OCI-LY7 (cell line): ENCODE data around the gene PILRA.

Experiments used
- EZH2phosphoT487 ChIP-seq: fragments of 200-600 bp; sonication (generic); IDR thresholded peaks from 2 replicates; pipeline ENCODE4 v1.6.1; 2018; ENCODE audit warnings: low read depth, borderline replicate concordance, mild to moderate bottlenecking, mixed run types, antibody characterized with exemption, low read length, moderate library complexity, mixed read lengths
- TF ChIP-seq, protein P1 (sequence below): fragments of 200-600 bp; sonication (generic); conservative IDR thresholded peaks from 2 replicates; pipeline ENCODE4 v1.5.1; 2014; ENCODE audit warnings: mild to moderate bottlenecking, antibody characterized with exemption, low read length, moderate library complexity, mixed read lengths

DNA sequence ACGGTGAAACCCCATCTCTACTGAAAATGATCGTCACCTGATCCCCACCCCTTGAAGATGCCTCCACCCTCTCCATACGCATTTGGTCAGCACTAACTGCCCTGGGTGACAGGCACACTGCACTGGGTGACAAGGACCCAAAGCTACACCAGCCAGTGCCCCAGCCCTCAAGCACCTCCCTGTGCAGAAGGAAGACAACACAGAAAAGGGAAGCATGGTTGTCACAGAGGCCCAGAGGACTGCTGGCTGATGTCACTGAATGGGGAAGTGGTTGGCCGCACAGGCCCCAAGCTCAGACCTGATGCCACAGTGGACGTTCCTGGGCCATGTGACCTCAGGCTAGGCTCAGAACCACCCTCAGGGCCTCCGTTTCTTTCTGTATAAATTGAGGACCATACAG is 4.2 kb upstream of the PILRA start:
- TF ChIP-seq, protein P1, sequence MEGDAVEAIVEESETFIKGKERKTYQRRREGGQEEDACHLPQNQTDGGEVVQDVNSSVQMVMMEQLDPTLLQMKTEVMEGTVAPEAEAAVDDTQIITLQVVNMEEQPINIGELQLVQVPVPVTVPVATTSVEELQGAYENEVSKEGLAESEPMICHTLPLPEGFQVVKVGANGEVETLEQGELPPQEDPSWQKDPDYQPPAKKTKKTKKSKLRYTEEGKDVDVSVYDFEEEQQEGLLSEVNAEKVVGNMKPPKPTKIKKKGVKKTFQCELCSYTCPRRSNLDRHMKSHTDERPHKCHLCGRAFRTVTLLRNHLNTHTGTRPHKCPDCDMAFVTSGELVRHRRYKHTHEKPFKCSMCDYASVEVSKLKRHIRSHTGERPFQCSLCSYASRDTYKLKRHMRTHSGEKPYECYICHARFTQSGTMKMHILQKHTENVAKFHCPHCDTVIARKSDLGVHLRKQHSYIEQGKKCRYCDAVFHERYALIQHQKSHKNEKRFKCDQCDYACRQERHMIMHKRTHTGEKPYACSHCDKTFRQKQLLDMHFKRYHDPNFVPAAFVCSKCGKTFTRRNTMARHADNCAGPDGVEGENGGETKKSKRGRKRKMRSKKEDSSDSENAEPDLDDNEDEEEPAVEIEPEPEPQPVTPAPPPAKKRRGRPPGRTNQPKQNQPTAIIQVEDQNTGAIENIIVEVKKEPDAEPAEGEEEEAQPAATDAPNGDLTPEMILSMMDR = no peak
- TF ChIP-seq EZH2phosphoT487 = no peak
